ENCODE results near the gene SSR2.

Gene SSR2

DNA sequence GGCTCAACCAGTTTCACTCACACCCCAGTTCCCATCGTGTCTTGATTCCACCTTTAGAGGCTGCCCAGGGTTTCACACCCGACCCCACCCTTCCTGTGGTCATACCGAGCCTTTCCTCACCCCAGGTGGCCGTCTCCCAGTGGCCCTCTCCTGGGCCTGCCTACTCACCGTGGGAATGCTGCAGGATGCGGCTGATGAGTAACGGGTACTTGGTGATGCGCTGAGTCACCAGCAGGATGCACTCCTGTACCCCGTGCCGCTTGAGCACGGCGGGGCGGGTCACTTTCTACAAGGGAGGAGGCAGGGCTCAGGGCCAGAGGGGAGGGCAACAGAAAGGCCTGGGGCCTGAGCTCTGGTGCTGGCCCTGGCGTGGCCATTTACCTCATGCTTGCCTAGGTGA, 58.8 kb downstream of the SSR2 start:
- Histone ChIP-seq H3K27ac (peak overlapping the region in 13 of 21 experiments; percentile 3 to 59 (median 26)), H3K4me3 (no peak overlapping the region)

- no peak overlapping the region for H3K4me3 ChIP-seq
- H3K27ac ChIP-seq = peak overlapping the region in 6 of 21 experiments; percentile 25 to 59 (median 30)
Measured at GRCh38 chr1:155960081-155960745, 60.5 kb downstream of the SSR2 start.

All from skin epidermis (tissue), 12 donors.